Measurements from ENCODE around the gene VASN.

DNA sequence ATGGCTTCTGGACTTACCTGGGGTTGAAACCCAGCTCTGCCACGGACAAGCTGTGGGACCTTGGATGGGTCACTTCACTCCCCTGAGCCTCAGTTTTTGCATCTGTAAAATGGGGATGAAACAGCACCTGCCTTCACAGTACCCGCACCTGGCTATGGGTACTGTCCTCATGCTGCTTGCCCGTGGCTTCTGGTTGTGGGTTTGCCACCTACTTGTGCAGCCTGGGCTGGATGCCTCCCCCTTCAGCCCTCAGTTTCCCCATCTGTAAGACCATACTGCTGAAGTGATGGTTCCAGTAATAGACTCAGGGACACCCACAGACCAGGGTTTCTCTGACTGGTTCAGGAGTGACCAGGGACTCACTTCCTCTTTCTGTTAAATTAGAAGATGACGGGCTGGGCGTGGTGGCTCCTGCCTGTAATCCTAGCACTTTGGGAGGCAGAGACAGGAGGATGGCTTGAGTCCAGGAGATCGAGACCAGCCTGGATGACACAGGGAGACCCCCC is 46.3 kb upstream of the VASN start:
- TF ChIP-seq GATA2 (IDR thresholded peaks at IDR 0.05; ENCODE audit: low read depth, low read length): no peak
- no peak for TF ChIP-seq GATA3 (IDR thresholded peaks at IDR 0.05; ENCODE audit: low read depth, low read length)
